SK-N-SH (cell line): ENCODE measurements around the gene CACNA2D3. TPM values are rescaled to one million over a fixed set of nuclear protein-coding genes. Genes with fewer than 3 reads are reported as not detected.

Experiments used
- CTCF ChIA-PET: fragments of 300-600, 350-600 bp; formaldehyde crosslinking; extraction: SDS; loops from one replicate; lab custom pipeline; 2021; lab: Yijun Ruan, JAX
- POLR2A ChIA-PET: fragments of 350-600 bp; sonication (Branson Sonifier 250); formaldehyde crosslinking; extraction: SDS; loops from one replicate; lab custom pipeline; 2020; ENCODE audit warnings: antibody characterized with exemption, inconsistent platforms; lab: Yijun Ruan, JAX
- DNase-seq: peaks from one replicate; pipeline ENCODE4 v3.0.0; 2012
- H2AFZ ChIP-seq: fragments of 200-600 bp; sonication (generic); 2 replicates; pipeline ENCODE4 v1.8.1; 2016; ENCODE audit warnings: antibody characterized with exemption, mild to moderate bottlenecking, low read depth
- H3F3A ChIP-seq: fragments of 200-600 bp; sonication (generic); replicated peaks from 2 replicates; pipeline ENCODE3; 2016; ENCODE audit warnings: antibody characterized with exemption, mild to moderate bottlenecking; ENCODE audit not compliant: insufficient read depth
- H3K27ac ChIP-seq, 2 experiments: fragments of 200-500 bp in 1 of 2; fragments of 200-600 bp in 1 of 2; sonication (Bioruptor generic) in 1 of 2; sonication (generic), shearing (Covaris generic) in 1 of 2; 2 replicates each; pipeline versions ENCODE4 v1.5.1 to v1.6.1; 2014 to 2016; ENCODE audit warnings: low read depth in 2 of 2, inconsistent platforms in 1 of 2, low read length in 1 of 2, mild to moderate bottlenecking in 1 of 2, mixed read lengths in 1 of 2
- H3K27me3 ChIP-seq: fragments of 200-600 bp; sonication (generic), shearing (Covaris generic); 2 replicates; pipeline ENCODE4 v1.6.1; 2016; ENCODE audit warnings: mixed run types; ENCODE audit not compliant: insufficient read depth
- H3K36me3 ChIP-seq, 2 experiments: fragments of 200-500 bp in 1 of 2; fragments of 200-600 bp in 1 of 2; sonication (Bioruptor generic) in 1 of 2; sonication (generic) in 1 of 2; replicated peaks in 1 of 2; 2 replicates each; pipeline versions ENCODE3 to v1.5.1; 2014 to 2016; ENCODE audit warnings: low read length in 1 of 2, mild to moderate bottlenecking in 1 of 2; ENCODE audit not compliant: insufficient read depth in 2 of 2, control insufficient read depth in 1 of 2
- H3K4me1 ChIP-seq, 2 experiments: fragments of 200-500 bp in 1 of 2; fragments of 200-600 bp in 1 of 2; sonication (Bioruptor generic) in 1 of 2; sonication (generic), shearing (Covaris generic) in 1 of 2; 2 replicates each; pipeline versions ENCODE4 v1.5.1 to v1.6.1; 2014 to 2016; ENCODE audit warnings: low read depth in 1 of 2, low read length in 1 of 2, mixed run types in 1 of 2; ENCODE audit not compliant: insufficient read depth in 2 of 2, control insufficient read depth in 1 of 2
- H3K4me2 ChIP-seq: fragments of 200-600 bp; sonication (generic), shearing (Covaris generic); 2 replicates; pipeline ENCODE4 v1.6.1; 2017; ENCODE audit warnings: mixed run types
- H3K4me3 ChIP-seq, 2 experiments: fragments of 200-500 bp in 1 of 2; fragments of 200-600 bp in 1 of 2; sonication (Bioruptor generic) in 1 of 2; sonication (generic), shearing (Covaris generic) in 1 of 2; 2 replicates each; pipeline versions ENCODE4 v1.5.1 to v1.8.1; 2014 to 2016; ENCODE audit warnings: low read depth in 2 of 2, inconsistent platforms in 1 of 2, low read length in 1 of 2, mild to moderate bottlenecking in 1 of 2, mixed read lengths in 1 of 2, moderate library complexity in 1 of 2
- H3K79me2 ChIP-seq: fragments of 200-600 bp; sonication (generic); 2 replicates; pipeline ENCODE4 v1.8.1; 2017; ENCODE audit warnings: mild to moderate bottlenecking; ENCODE audit not compliant: insufficient read depth
- H3K9ac ChIP-seq: fragments of 200-600 bp; sonication (generic); 2 replicates; pipeline ENCODE4 v1.6.1; 2017; ENCODE audit warnings: mixed run types
- H3K9me2 ChIP-seq: fragments of 200-600 bp; sonication (generic); 2 replicates; pipeline ENCODE4 v1.6.1; 2017; ENCODE audit warnings: mixed run types
- H3K9me3 ChIP-seq: fragments of 200-600 bp; sonication (generic); 2 replicates; pipeline ENCODE4 v1.6.1; 2017; ENCODE audit warnings: mixed run types, mild to moderate bottlenecking, moderate library complexity
- H4K20me1 ChIP-seq: fragments of 200-600 bp; sonication (generic); 2 replicates; pipeline ENCODE4 v1.6.1; 2017; ENCODE audit warnings: mild to moderate bottlenecking, mixed run types; ENCODE audit not compliant: insufficient read depth
- CHD2 ChIP-seq: fragments of 150-350 bp; IDR thresholded peaks from 2 replicates; pipeline ENCODE4 v1.6.1; 2018; ENCODE audit warnings: low read length; ENCODE audit not compliant: partially characterized antibody
- ELF1 ChIP-seq: IDR thresholded peaks from 2 replicates; pipeline ENCODE4 v1.4.0; 2012
- FOXJ3 ChIP-seq: sonication (generic); formaldehyde crosslinking; IDR thresholded peaks from 2 replicates; pipeline ENCODE4 v1.5.1; 2020; ENCODE audit warnings: mild to moderate bottlenecking, missing genetic modification reagents
- FOXM1 ChIP-seq: IDR thresholded peaks from 2 replicates; pipeline ENCODE4 v1.4.0; 2012; ENCODE audit warnings: low read depth, mild to moderate bottlenecking
- MEF2A ChIP-seq: IDR thresholded peaks from 2 replicates; pipeline ENCODE4 v1.4.0; 2012; ENCODE audit warnings: low read depth, borderline replicate concordance
- NRF1 ChIP-seq: IDR thresholded peaks from 2 replicates; pipeline ENCODE4 v1.6.1; 2012; ENCODE audit warnings: low read depth, mild to moderate bottlenecking, low read length
- POLR2AphosphoS5 ChIP-seq: IDR thresholded peaks from 2 replicates; pipeline ENCODE4 v1.6.1; 2012; ENCODE audit warnings: low read depth, low read length
- REST ChIP-seq: IDR thresholded peaks from 2 replicates; pipeline ENCODE4 v1.6.1; 2012; ENCODE audit warnings: mild to moderate bottlenecking, low read depth, low read length, moderate library complexity
- RXRA ChIP-seq: IDR thresholded peaks from 2 replicates; pipeline ENCODE4 v1.4.0; 2012; ENCODE audit warnings: low read depth, mild to moderate bottlenecking, borderline replicate concordance
- SIN3A ChIP-seq: IDR thresholded peaks from 2 replicates; pipeline ENCODE4 v1.6.1; 2012; ENCODE audit warnings: low read depth, mild to moderate bottlenecking, low read length, moderate library complexity, borderline replicate concordance
- TAF1 ChIP-seq: IDR thresholded peaks from 2 replicates; pipeline ENCODE4 v1.6.1; 2012; ENCODE audit warnings: low read depth, mild to moderate bottlenecking, low read length, moderate library complexity, borderline replicate concordance
- TCF12 ChIP-seq: IDR thresholded peaks from 2 replicates; pipeline ENCODE4 v1.4.0; 2012
- USF2 ChIP-seq: fragments of 150-350 bp; IDR thresholded peaks from 2 replicates; pipeline ENCODE4 v1.6.1; 2017; ENCODE audit warnings: antibody characterized with exemption, low read length, low read depth, borderline replicate concordance
- YY1 ChIP-seq: IDR thresholded peaks from 2 replicates; pipeline ENCODE4 v1.4.0; 2012; ENCODE audit warnings: low read depth, mild to moderate bottlenecking
- ZBTB33 ChIP-seq: IDR thresholded peaks from 2 replicates; pipeline ENCODE4 v1.4.0; 2012; ENCODE audit warnings: low read depth, borderline replicate concordance
- WGBS: methylation state at CpG from one replicate; pipeline ENCODE4 v1.1.6; 2017; ENCODE audit warnings: low lambda C conversion rate; 5-methylcytosine and 5-hydroxymethylcytosine counted together
- polyA plus RNA-seq, 3 experiments: library from polyadenylated mRNA; depleted of rRNA; stranded (reverse); fragments of >200 nt; gene quantifications; 2 replicates each; pipeline ENCODE4 v1.2.3, GENCODE V29; 2012

The CACNA2D3 gene
- polyA plus RNA-seq, 1 of the 3 experiments (the other 2 are of a cell fraction) = 0.15 TPM

GRCh38 chr3:54717506-54717905, 595.2 kb downstream of the CACNA2D3 start:
- H3K4me3 ChIP-seq = no peak overlapping the region
- no peak overlapping the region for H3K27ac ChIP-seq
- no peak overlapping the region for H2AFZ ChIP-seq
- H3K9ac ChIP-seq = no peak overlapping the region
- H3K9me2 ChIP-seq = no peaks in the 10 kb centered on the region
- TF ChIP-seq RXRA (no peak), MEF2A (no peak), ELF1 (no peak), ZBTB33 (no peak), NRF1 (no peak), USF2 (no peak), POLR2AphosphoS5 (no peak), FOXJ3 (CRISPR knock-in tag) (no peak), REST (no peak), TAF1 (no peak), CHD2 (no peak), SIN3A (no peak), TCF12 (no peak), YY1 (no peak), FOXM1 (no peak)
- H3K27me3 ChIP-seq = no peaks in the 10 kb centered on the region
- no peaks in the 10 kb centered on the region for H3K79me2 ChIP-seq
- H3F3A ChIP-seq = no peaks in the 10 kb centered on the region
- H3K36me3 ChIP-seq = no peaks in the 10 kb centered on the region
- ChIA-PET CTCF (no interaction called here), POLR2A (no interaction called here)
- H3K9me3 ChIP-seq = 0 out of 2 replicates have a peak, but pooled peaks cover 3% of the 10 kb centered on the region
- no peaks in the 10 kb centered on the region for H3K4me1 ChIP-seq
- WGBS = 71% methylated on average over 18 of the region's 18 CpGs
- H3K4me2 ChIP-seq = no peak overlapping the region
- DNase-seq = no peak
- no peaks in the 10 kb centered on the region for H4K20me1 ChIP-seq
